Measurements from ENCODE around the gene MGMT.

DNA sequence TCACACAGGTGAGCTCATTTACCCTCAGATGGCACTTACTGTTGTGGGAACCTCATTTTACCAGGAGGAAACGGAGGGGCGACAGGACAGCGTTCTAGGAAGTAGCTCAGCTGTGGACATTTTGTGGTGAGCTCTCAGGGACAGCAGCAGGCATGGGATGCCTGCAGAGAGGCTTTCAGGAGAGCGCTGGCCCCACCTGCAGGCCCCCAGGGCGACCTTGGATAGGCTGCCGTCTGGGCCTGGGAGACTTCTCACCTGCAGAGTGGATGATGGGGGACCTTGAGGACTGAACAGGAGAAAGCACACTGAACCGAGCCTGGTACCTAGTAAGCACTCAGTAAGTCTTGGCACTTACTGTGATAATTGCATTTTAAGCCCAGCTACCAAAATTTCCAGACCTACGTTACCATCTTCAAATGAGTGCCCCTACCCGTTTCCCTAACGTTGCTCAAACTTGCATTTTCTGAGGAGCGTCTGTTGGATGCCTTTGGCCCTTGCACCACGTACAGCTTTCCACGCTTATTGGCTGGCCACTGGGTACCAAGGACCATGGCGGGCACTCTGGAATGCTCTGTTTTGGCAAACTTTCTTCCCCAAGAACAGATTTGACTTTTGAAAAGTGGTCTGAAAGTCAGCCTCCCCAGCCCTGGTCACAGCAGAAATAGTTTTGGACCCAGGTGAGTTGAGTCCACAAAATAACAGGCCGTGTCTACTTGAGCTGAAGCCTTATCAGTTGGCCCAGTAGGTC, 273.7 kb downstream of the MGMT start:
- no peak for TF ChIP-seq EZH2 (IDR thresholded peaks at IDR 0.05; ENCODE audit: borderline replicate concordance, low read depth, low read length, severe bottlenecking)
- TF ChIP-seq, protein P1, sequence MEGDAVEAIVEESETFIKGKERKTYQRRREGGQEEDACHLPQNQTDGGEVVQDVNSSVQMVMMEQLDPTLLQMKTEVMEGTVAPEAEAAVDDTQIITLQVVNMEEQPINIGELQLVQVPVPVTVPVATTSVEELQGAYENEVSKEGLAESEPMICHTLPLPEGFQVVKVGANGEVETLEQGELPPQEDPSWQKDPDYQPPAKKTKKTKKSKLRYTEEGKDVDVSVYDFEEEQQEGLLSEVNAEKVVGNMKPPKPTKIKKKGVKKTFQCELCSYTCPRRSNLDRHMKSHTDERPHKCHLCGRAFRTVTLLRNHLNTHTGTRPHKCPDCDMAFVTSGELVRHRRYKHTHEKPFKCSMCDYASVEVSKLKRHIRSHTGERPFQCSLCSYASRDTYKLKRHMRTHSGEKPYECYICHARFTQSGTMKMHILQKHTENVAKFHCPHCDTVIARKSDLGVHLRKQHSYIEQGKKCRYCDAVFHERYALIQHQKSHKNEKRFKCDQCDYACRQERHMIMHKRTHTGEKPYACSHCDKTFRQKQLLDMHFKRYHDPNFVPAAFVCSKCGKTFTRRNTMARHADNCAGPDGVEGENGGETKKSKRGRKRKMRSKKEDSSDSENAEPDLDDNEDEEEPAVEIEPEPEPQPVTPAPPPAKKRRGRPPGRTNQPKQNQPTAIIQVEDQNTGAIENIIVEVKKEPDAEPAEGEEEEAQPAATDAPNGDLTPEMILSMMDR (IDR thresholded peaks at IDR 0.05; ENCODE audit: extremely low read depth in 1 of 2, insufficient read depth in 1 of 2, low read depth in 1 of 2, low read length in 2 of 2), result no peak
- TF ChIP-seq, protein P2, sequence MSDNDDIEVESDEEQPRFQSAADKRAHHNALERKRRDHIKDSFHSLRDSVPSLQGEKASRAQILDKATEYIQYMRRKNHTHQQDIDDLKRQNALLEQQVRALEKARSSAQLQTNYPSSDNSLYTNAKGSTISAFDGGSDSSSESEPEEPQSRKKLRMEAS (IDR thresholded peaks at IDR 0.05; ENCODE audit: insufficient read depth, insufficient read length), result no peak
- no peak for TF ChIP-seq POLR2A (IDR thresholded peaks at IDR 0.05; ENCODE audit: low read depth, low read length)
- no peak for TF ChIP-seq FOS (IDR thresholded peaks at IDR 0.05; ENCODE audit: borderline replicate concordance, insufficient read depth, low read length)
- TF ChIP-seq GATA2 (IDR thresholded peaks at IDR 0.05; ENCODE audit: insufficient read depth, insufficient read length, low read depth, low read length), result no peak
- no peak for TF ChIP-seq POLR2AphosphoS5 (IDR thresholded peaks at IDR 0.05; ENCODE audit: insufficient read depth, low read depth, low read length)
- no peak for TF ChIP-seq MYC (IDR thresholded peaks at IDR 0.05; ENCODE audit: low read depth, low read length)
